NCI-H345 treated with DMSO at 0.1 percent for 48 hours (cell line): ENCODE data around the gene IPO4.
"Not testable (repeated sequence)": the region's sequence is repeated elsewhere in the genome, so short reads cannot be mapped to it uniquely, and the experiment has no call there.

Experiments
- DNase-seq: peaks from one replicate; lab custom pipeline; 2025; ENCODE audit not compliant: unreplicated experiment; lab: John Stamatoyannopoulos, UW

Gene IPO4, protein sequence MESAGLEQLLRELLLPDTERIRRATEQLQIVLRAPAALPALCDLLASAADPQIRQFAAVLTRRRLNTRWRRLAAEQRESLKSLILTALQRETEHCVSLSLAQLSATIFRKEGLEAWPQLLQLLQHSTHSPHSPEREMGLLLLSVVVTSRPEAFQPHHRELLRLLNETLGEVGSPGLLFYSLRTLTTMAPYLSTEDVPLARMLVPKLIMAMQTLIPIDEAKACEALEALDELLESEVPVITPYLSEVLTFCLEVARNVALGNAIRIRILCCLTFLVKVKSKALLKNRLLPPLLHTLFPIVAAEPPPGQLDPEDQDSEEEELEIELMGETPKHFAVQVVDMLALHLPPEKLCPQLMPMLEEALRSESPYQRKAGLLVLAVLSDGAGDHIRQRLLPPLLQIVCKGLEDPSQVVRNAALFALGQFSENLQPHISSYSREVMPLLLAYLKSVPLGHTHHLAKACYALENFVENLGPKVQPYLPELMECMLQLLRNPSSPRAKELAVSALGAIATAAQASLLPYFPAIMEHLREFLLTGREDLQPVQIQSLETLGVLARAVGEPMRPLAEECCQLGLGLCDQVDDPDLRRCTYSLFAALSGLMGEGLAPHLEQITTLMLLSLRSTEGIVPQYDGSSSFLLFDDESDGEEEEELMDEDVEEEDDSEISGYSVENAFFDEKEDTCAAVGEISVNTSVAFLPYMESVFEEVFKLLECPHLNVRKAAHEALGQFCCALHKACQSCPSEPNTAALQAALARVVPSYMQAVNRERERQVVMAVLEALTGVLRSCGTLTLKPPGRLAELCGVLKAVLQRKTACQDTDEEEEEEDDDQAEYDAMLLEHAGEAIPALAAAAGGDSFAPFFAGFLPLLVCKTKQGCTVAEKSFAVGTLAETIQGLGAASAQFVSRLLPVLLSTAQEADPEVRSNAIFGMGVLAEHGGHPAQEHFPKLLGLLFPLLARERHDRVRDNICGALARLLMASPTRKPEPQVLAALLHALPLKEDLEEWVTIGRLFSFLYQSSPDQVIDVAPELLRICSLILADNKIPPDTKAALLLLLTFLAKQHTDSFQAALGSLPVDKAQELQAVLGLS

DNA sequence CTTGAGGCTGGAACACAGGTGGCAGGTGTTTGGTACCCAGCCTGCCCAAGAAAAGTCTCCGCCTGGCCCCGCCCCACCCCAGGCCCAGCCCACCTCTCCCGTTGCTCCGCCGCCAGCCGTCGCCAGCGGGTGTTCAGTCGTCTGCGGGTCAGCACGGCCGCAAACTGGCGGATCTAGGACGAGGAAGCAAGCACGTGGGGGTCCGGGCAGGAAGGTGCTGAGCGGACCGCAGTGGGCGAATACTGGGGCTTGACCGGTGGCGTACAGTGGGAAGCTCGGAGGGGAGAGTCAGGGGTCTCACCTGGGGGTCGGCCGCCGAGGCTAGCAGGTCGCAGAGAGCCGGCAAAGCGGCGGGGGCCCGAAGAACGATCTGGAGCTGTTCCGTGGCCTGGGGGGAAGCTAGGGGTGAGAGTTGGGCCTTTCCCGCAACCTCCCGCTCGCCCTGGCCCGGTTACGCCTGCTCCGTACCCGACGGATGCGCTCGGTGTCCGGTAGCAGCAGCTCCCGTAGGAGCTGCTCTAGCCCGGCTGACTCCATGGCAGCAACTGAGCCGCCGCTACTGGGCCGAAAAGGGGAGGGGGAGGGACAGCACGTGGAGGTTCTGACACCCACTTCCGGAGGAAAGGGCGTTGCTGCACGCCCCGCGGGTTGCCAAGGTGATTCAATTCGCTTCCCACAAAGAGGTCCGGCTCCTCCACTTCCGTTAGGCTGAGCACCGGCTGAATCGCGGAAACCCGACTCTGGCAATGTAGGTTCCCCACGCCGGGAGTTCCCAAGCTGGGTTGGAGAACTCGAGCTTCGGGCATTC lies at the start of gene IPO4:
Gene IPO4, minus strand, starts transcription at position 566 of the 808 bp plus-strand sequence. Its CDS starts 29 bp downstream, at position 537.
- DNase-seq: peak; percentile 94

DNA sequence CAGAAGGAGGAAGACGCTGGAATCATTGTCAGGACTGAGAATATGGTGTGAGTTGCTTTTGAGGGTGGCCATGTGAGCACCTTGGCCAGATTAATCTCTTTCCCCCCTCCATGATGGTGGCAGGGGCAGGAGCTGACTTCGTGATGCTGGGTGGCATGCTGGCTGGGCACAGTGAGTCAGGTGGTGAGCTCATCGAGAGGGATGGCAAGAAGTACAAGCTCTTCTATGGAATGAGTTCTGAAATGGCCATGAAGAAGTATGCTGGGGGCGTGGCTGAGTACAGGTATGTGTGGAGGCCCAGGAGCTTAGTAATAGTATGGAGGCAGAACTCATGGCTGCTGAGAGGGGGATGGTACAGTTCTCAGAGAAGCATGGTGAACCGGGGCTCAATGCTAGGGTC lies 49.5 kb upstream of the IPO4 start:
- no peak for DNase-seq

DNA sequence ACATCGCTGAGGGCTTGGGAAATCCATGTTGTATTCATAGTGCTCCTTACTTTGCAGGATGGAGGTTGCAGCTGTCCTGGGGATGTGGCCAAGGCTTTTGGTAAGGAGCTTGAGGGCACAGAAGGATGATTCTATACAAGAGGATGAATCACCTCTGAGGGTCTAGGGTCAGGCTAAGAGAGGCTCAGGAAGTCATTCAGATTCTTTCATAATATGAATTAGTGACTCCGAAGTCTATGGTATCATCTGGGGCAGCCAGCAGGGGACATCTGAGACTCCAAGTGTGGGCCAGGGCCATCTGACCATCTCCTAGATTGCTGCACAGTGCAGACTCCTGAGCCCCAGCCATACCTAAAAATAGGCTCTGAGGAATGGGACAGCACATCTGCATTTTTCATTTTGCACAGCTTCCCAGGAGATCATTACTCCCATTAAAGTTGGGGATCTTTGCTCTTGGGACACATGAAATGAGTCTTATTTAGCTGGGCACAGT lies 48.9 kb upstream of the IPO4 start:
- no peak for DNase-seq

DNA sequence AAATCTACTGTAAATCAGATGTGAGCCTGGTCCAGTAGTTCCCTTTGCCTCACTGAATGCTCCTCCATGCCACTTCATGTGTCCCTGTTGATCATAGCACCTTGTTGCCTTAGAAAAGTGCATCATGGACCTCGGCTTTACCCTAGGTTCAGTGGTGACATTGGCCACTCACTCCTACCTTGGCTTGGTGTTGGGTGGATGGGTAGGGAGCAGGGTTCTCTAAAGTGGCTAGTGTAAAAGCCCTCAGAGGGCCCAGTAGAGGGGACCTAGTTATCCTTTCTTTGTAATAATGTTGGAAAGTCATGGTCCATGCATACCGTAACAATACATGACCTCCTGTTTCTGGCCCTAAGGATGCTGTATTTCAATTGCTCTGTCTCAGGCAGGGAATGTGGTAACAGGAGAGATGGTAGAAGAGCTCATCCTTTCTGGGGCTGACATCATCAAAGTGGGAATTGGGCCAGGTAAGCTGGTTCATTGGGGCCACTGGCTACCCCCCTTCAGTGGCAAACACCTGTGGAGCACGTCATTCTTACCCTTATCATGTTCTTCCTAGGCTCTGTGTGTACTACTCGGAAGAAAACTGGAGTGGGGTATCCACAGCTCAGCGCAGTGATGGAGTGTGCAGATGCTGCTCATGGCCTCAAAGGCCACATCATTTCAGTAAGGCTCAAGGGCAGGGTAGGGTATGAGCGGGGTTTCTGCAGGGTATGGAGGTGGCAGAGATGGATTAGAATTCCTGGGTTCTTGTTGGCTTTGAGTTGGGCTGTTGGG lies 48.3 kb upstream of the IPO4 start:
- DNase-seq: no peak

DNA sequence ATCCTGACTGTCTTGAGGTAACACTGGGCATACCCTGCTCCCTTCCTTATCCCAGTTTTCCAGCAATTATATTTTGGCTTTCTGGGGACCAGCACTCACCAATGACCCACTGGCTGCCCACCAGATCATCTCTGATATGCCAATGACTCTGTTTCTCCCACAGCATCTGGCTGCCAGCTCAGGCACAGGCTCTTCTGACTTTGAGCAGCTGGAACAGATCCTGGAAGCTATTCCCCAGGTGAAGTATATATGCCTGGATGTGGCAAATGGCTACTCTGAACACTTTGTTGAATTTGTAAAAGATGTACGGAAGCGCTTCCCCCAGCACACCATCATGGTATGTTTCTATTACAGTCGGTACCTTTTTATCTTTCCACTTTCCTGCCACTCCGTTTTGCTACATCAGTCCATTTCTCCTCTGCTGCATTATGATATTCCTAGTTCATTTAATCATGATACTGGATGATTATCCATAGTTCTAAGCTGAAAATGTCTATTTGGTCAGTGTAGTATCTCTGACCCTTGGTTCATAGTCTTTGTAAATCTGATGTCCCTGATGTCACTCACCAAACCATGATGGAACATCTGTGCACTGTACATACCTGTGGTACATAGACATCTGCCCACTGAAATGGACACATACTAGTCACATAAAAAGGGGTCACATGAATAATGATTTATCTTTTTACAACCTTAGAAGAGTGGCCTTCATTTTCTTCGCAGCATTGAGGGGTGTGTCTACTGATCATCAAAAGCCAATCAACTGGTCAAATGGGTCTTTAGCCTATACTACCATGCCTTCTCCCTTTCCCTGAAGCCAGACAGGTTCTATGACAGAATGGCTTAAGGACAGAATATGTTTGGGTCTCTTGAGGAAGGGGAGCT lies 47.4 kb upstream of the IPO4 start:
- no peak for DNase-seq

DNA sequence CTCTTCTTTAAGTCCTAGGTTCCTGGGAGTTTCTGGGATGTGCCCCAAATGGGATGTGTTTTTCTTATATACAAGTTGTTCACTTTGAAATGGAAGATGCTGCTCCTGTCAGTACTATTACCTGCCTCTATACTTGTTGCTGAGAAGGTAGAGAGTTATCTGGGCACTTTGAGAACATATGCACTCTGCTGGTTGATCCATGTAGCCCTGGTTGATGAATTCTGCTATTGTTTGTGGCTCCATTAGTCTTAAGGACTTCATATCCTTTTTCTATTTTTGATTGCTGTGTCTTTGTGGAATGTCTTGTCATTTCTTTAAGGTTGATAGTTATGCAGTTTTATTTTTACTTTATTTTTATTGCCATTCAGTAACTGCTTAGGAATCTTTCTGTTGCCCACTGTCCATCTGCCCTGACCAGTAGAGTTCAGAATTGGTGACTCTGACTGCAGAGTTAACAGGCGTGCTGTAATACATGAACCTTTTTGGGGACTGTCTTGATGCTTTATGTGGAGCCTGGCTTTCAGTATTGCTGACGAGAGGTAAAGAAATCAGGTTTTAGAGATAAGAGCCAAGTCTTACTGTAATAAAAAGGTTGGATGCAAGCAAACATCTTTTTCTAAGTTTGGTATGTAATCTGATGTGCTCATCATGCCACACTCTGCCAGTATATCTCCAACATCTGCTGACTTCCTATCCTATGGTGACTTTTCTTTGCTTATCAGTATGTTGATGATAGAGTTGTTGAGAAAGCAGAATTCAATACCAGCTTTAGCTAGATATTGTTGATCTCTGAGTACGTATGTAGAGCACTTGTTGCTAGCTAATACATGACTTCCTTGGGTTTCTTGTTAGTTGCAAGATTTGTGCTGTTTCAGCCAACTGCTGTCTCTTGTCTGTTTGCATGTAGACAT lies 45.7 kb upstream of the IPO4 start:
- DNase-seq: no peak

DNA sequence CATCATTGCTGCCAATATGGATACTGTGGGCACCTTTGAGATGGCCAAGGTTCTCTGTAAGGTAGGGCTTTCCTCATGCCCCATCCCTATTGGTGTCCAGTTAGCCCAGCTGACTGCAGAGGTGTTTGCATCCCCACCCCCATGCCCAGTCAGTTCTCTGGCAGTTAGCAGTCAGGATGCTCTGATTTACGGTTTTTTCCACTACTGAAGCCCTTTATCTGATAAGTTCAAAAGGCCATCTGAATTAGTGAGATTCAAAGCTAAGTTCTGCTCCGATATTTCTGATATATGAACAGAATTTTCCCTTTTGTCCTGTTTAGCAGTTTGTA lies 44.9 kb upstream of the IPO4 start:
- DNase-seq: no peak

DNA sequence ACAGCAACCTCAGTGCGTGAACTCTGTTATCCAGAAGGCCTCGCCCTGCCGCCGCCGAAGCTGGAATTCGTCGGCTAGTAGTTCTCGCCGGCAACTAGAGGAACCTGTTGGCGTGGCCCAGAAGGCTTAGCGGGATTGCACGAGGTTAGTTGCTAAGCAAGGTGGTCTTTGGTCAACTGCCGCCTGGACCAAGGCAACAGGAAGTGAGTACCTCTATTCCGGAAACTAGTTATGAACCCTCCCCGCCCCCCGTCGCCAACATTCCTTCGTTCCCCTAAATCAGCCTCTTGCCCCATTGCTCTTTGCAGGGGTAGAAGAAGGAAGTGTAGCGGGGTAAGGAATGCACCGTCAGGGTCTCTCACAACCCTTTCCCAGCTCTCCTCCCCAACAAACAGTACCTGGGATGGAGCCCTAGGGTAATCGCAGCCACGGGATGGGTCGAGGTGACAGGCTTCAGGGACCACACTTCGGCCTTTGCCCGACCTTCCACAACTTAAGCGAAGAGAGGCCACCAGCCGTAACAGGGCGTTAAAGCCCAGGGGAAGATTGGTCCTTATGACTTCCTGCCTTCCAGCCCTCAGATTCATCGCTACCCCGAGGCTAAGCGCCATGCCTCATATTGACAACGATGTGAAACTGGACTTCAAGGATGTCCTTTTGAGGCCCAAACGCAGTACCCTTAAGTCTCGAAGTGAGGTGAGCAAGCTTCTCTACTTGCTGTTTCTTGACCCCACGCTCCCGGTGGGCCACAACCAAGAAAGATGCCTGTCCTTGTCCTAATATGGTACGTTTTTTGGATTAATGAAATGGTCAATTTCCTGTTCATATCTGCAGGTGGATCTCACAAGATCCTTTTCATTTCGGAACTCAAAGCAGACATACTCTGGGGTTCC lies 44.3 kb upstream of the IPO4 start, which contains the start of gene GMPR2:
Gene GMPR2, plus strand, starts transcription at position 285 of the 893 bp plus-strand sequence. Its CDS starts 325 bp downstream, at position 610.
- DNase-seq: no peak

DNA sequence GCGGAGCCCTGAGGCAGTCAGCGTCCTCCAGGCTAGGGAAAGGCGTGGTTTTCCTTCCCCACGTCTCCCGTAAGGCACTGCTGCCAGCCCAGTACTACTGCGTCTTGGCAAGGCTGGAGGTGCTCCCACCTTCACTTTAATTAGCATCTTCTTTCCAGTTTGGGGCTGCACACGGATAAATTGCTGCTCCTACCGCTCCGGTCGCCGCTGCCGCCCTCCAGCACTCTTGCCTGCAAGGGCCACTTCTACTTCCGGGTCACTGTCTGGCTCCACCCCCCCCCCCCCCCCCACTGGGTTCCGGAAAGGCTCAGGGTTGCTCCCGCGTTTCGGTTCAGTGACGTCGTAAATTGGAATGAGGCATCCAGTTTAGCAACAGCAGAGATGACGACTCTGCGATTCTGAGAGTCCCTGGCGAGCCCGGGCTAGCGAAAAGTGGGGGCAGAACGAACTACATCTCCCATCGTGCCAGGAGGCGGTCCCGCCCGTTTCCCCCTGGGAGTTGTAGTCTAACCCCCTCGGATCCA lies 43.6 kb upstream of the IPO4 start, which contains the start of gene NEDD8:
Gene NEDD8, minus strand, starts transcription at position 247 of the 524 bp plus-strand sequence. Its CDS starts 100 bp downstream, at position 147.
- peak; percentile 93 for DNase-seq

DNA sequence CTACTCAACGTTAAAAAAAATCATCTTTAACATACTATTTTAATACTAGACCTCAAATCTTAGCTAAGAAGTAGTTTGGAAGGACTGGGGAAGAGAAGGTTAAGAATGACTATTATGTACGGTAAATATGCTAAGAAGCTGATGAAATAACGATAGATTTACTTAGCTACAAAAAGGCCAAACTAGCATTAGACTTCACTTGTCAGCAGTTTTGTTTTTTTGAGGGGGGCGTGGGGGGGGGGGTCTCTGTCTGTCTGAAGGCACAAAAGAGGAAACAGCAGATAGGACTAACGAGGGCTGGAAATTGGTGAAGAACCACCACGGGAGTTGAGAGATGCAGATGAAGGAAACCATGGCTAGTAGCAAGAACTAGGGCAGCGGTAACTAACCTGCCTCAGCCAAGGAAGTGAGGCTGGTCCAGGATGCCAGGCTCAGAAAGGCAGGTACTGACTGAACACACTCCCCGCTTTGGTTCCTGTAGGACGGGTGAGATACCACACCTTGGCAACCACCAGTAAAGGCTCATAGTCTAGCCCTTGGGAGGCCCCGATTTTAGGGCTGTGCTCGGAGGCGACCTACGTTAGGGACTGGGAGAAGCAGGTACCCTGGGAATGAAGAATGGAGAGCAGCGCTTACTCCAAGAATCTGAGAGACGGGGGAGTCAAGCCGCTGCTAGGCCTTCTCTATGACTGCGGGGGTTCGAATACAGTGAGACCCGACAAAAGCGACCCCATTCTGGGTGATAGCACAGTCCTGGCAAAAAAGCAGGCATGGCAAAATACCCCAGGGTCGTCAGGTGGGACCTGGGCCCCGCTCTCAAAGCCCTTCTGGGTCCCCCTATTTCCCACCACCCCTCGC lies 42.9 kb upstream of the IPO4 start:
- no peak for DNase-seq

DNA sequence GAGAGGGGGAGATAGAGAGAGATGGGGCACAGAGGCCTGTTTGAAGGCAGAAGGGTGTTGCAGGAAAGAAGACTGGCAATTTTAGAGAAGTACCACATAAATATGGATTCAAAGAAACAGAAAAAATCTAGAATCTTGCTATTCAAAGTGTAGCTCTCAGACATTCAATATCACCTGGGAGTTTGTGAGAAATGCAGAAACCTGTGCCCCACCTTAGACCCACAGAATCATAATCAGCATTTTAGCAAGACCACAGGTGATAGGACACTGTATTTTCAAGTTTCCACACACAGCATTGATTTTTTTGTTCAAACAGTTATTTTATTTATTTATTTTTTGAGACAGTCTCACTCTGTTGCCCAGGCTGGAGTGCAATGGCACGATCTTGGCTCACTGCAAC lies 40.3 kb upstream of the IPO4 start:
- no peak for DNase-seq

DNA sequence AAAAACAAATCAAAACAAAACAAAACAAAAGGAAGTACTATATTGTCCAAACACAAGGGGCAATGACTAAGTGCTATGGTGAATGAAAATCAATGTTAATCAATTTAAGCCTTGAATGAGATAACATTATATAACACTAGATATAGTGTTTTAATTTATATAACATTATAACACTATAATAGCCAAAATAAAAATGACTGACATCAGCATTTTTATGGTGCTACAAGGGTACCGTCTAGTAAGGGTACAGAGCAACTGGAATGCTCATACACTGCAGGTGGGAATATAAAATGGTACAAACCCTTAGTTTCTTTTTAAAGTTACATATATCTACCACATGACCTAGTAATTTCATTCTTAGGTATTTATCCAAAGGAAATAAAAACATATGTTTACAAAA lies 37.9 kb upstream of the IPO4 start:
- DNase-seq: no peak

DNA sequence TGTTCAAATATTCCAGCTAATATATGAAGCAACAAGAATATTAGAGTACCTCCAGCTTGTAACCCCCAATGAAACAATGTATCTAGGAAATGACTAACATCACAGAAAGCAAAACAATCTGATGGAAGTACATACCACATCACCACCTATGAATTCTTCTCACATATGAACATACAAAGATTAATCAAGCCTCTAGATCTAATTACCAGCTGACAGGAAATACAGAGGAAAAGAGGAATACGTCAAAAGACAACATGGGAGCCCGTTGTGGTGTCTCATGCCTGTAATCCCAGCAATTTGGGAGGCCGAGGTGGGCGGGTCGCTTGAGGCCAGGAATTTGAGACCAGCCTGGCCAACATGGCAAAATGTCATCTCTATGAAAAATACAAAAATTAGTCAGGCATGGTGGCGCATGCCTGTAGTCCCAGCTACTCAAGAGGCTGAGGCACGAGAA lies 36.0 kb upstream of the IPO4 start:
- DNase-seq: no peak

DNA sequence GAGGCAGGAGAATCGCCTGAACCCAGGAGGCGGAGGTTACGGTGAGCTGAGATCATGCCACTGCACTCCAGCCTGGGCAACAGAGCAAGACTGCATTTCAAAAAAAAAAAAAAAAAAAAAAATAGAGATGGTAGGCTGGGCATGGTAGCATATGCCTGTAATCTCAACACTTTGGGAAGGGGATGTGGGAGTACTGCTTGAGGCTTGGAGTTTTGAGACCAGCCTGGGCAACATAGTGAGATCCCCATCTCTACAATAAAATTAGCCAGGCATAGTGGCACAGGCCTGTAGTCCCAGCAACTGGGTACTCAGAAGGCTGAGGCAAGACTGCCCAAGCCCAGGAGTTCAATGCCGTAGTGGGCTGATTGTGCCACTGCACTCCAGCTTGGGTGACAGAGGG lies 34.4 kb upstream of the IPO4 start:
- not testable (repeated sequence) for DNase-seq

DNA sequence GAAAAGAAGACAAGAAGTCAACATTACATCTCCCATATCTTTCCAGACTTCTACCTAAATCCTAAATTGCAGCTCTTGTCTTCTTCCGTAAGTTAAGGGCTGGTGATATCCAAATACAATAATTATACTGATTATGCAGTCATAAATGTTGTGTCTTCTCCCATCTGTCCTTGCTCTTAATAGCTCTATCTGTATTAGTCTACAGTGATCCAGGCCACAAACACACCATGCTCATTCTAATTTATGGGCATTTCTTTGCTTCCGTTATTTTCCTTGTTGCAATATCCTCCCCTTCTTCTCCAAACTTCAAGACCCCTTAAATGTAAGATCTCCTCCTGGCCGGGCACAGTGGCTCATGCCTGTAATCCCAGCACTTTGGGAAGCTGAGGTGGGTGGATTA lies 30.9 kb upstream of the IPO4 start:
- DNase-seq: no peak
